Osteocyte (in vitro differentiated cells): Measurements from ENCODE around the gene SP9. TPM values are rescaled to one million over a fixed set of nuclear protein-coding genes. Genes with fewer than 3 reads are reported as not detected.

Experiments
- DNase-seq: peaks from one replicate; pipeline ENCODE4 v3.0.0; 2021; ENCODE audit warnings: mixed read lengths; ENCODE audit not compliant: unreplicated experiment; ENCODE audit errors: extremely low spot score
- H3K27ac Mint-ChIP-seq: one replicate; pipeline ENCODE4 v1.8.0; 2021; ENCODE audit warnings: mild to moderate bottlenecking, mixed read lengths; ENCODE audit not compliant: unreplicated experiment
- H3K27me3 Mint-ChIP-seq: one replicate; pipeline ENCODE4 v1.8.0; 2021; ENCODE audit warnings: mixed read lengths; ENCODE audit not compliant: unreplicated experiment
- H3K36me3 Mint-ChIP-seq: one replicate; pipeline ENCODE4 v1.8.0; 2021; ENCODE audit warnings: mixed read lengths; ENCODE audit not compliant: unreplicated experiment
- H3K4me1 Mint-ChIP-seq: one replicate; pipeline ENCODE4 v1.8.0; 2021; ENCODE audit warnings: mixed read lengths; ENCODE audit not compliant: unreplicated experiment
- H3K4me3 Mint-ChIP-seq: one replicate; pipeline ENCODE4 v1.8.0; 2021; ENCODE audit warnings: mild to moderate bottlenecking, moderate library complexity, mixed read lengths; ENCODE audit not compliant: unreplicated experiment
- H3K9me3 Mint-ChIP-seq: one replicate; pipeline ENCODE4 v1.8.0; 2021; ENCODE audit warnings: mixed read lengths; ENCODE audit not compliant: unreplicated experiment
- total RNA-seq: library from RNA; stranded (reverse); gene quantifications from 2 replicates; pipeline ENCODE4 v1.2.1, GENCODE V29; 2021
- TF ChIP-seq, protein P1 (sequence below): fragments of 200-600 bp; sonication (generic); IDR thresholded peaks from 2 replicates; pipeline ENCODE4 v1.5.0; 2021; ENCODE audit warnings: antibody characterized with exemption, mild to moderate bottlenecking, moderate library complexity

SP9 gene
- total RNA-seq, 1 donor from 2014 or later: not detected

GRCh38 chr2:174339561-174340399 lies 5.0 kb downstream of the SP9 start:
- peaks cover 33% of the 10 kb centered on the region for H3K4me1 Mint-ChIP-seq
- H3K4me3 Mint-ChIP-seq: no peak overlapping the region
- TF ChIP-seq, protein P1, sequence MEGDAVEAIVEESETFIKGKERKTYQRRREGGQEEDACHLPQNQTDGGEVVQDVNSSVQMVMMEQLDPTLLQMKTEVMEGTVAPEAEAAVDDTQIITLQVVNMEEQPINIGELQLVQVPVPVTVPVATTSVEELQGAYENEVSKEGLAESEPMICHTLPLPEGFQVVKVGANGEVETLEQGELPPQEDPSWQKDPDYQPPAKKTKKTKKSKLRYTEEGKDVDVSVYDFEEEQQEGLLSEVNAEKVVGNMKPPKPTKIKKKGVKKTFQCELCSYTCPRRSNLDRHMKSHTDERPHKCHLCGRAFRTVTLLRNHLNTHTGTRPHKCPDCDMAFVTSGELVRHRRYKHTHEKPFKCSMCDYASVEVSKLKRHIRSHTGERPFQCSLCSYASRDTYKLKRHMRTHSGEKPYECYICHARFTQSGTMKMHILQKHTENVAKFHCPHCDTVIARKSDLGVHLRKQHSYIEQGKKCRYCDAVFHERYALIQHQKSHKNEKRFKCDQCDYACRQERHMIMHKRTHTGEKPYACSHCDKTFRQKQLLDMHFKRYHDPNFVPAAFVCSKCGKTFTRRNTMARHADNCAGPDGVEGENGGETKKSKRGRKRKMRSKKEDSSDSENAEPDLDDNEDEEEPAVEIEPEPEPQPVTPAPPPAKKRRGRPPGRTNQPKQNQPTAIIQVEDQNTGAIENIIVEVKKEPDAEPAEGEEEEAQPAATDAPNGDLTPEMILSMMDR: no peak
- no peak overlapping the region for H3K27ac Mint-ChIP-seq
- no peaks in the 10 kb centered on the region for H3K36me3 Mint-ChIP-seq
- peaks cover 65% of the 10 kb centered on the region for H3K27me3 Mint-ChIP-seq
- DNase-seq: no peak
- H3K9me3 Mint-ChIP-seq: no peaks in the 10 kb centered on the region

- H3K4me3 Mint-ChIP-seq: no peak overlapping the region
Measured at GRCh38 chr2:174340400-174341292, 5.9 kb downstream of the SP9 start.

GRCh38 chr2:174341293-174341994 lies 6.7 kb downstream of the SP9 start:
- TF ChIP-seq, protein P1: peak; percentile 95
- Mint-ChIP-seq H3K36me3 (peaks cover 2% of the 10 kb centered on the region), H3K9me3 (no peaks in the 10 kb centered on the region), H3K27me3 (peaks cover 65% of the 10 kb centered on the region), H3K27ac (no peak overlapping the region), H3K4me3 (peak overlapping the region; percentile 66), H3K4me1 (peaks cover 30% of the 10 kb centered on the region)
- peak; percentile 96 for DNase-seq

More at GRCh38 chr2:174340400-174341292, 5.9 kb downstream of the SP9 start:
- Mint-ChIP-seq H3K27ac (no peak overlapping the region), H3K4me1 (peaks cover 30% of the 10 kb centered on the region), H3K36me3 (peaks cover 1% of the 10 kb centered on the region), H3K9me3 (no peaks in the 10 kb centered on the region), H3K27me3 (peaks cover 63% of the 10 kb centered on the region)
- TF ChIP-seq, protein P1: no peak
- no peak for DNase-seq

DNA sequence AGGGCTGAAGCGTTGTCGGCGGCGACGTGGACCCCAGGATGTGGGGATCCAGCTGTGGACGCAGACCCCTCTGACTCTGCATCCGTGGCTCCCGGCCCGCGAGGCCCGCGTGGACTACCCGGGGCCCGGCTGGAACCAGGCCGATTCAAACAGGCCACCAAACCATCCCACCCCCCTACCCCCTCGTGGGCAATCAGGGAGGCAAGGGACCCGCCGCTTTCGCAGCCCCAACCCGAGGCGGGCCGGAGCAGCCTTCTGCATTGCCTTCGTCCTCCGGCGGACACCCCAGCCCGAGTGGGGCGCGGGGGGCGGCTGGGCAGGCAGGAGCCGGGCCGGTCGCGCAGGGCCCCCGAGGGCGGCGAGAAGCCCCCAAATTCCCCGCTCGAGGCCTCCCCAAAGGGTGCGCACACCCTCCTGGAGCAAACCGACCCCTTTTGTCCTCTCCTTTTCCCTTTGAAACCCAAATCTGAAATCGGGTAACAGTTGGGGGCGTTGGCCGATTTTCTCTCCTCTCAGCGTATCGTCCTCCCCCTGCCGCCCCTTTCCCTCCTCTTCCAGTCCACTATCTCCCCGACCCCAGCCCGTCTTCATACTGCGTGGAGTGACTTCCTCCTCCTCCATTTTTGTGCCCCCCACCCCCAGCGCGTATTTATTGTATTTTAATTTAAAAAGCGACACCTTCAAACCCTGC lies 7.4 kb downstream of the SP9 start:
- peaks cover 30% of the 10 kb centered on the region for H3K4me1 Mint-ChIP-seq
- no peak for DNase-seq
- H3K9me3 Mint-ChIP-seq: no peaks in the 10 kb centered on the region
- peaks cover 9% of the 10 kb centered on the region for H3K36me3 Mint-ChIP-seq
- H3K4me3 Mint-ChIP-seq: peak overlapping the region; percentile 66
- TF ChIP-seq, protein P1: no peak
- H3K27ac Mint-ChIP-seq: no peak overlapping the region
- H3K27me3 Mint-ChIP-seq: peaks cover 71% of the 10 kb centered on the region
